Lung (tissue), 13 donors: ENCODE measurements around the gene FANCE. TPM values are rescaled to one million over a fixed set of nuclear protein-coding genes. Genes with fewer than 3 reads are reported as not detected.
"Not testable (repeated sequence)": the region's sequence is repeated elsewhere in the genome, so short reads cannot be mapped to it uniquely, and the experiment has no call there.

ENCODE experiments used
- ATAC-seq: fragments of 200-7000 bp; cut with Tn5 transposase; one replicate; pipeline ENCODE4 v1.9.1; 2020; ENCODE audit warnings: moderate number of reproducible peaks; ENCODE audit not compliant: insufficient read depth, low FRiP score
- DNase-seq, 3 donors: peaks; one replicate each; pipeline ENCODE4 v3.0.0-alpha.2; 2013 to 2017
- H3K27ac ChIP-seq, 2 donors: one replicate each; pipeline ENCODE4 v1.5.1; 2013; ENCODE audit warnings: mild to moderate bottlenecking in 2 of 2, moderate library complexity in 2 of 2, control low read depth in 1 of 2, inconsistent platforms in 1 of 2, low read depth in 1 of 2, low read length in 1 of 2
- H3K27me3 ChIP-seq, 3 donors: one replicate each; pipeline ENCODE4 v1.5.1; 2013; ENCODE audit warnings: low read length in 2 of 3; ENCODE audit not compliant: control insufficient read depth in 3 of 3, insufficient read depth in 3 of 3
- H3K36me3 ChIP-seq, 4 donors: one replicate each; pipeline ENCODE4 v1.5.1; 2013; ENCODE audit warnings: low read length in 4 of 4, mild to moderate bottlenecking in 1 of 4, moderate library complexity in 1 of 4; ENCODE audit not compliant: control insufficient read depth in 4 of 4, insufficient read depth in 4 of 4
- H3K4me1 ChIP-seq, 5 donors: one replicate each; pipeline ENCODE4 v1.5.1; 2013; ENCODE audit warnings: low read length in 5 of 5, mild to moderate bottlenecking in 2 of 5, moderate library complexity in 1 of 5; ENCODE audit not compliant: control insufficient read depth in 5 of 5, insufficient read depth in 5 of 5
- H3K4me3 ChIP-seq: one replicate; pipeline ENCODE4 v1.5.1; 2013; ENCODE audit warnings: mild to moderate bottlenecking, control low read depth, moderate library complexity
- H3K9ac ChIP-seq, 2 donors: one replicate each; pipeline ENCODE4 v1.5.1; 2013; ENCODE audit warnings: low read length in 2 of 2, control low read depth in 1 of 2; ENCODE audit not compliant: insufficient read depth in 1 of 2
- H3K9me3 ChIP-seq, 4 donors: one replicate each; pipeline ENCODE4 v1.5.1; 2013; ENCODE audit warnings: low read length in 3 of 4, mild to moderate bottlenecking in 1 of 4, moderate library complexity in 1 of 4; ENCODE audit not compliant: control insufficient read depth in 4 of 4, insufficient read depth in 3 of 4
- WGBS, 2 donors: extraction: QIAGEN DNeasy Blood & Tissue Kit; methylation state at CpG; one replicate each; pipeline ENCODE4 v1.1.7; 2013; 5-methylcytosine and 5-hydroxymethylcytosine counted together
- polyA plus RNA-seq, 2 donors: library from polyadenylated mRNA; stranded (reverse); fragments of 200-250 nt; gene quantifications; one replicate each; pipeline ENCODE4 v1.2.1, GENCODE V29; 2013
- small RNA-seq: library from RNA; depleted of rRNA; stranded (forward); fragments of <200 nt; gene quantifications from one replicate; pipeline ENCODE3, GENCODE V24; 2014; ENCODE audit warnings: low replicate concordance
- total RNA-seq, 2 donors: library from RNA; depleted of rRNA in 1 of 2; stranded (reverse); fragments of >200 nt in 1 of 2; gene quantifications; one replicate each; pipeline ENCODE4 v1.2.1, GENCODE V29; 2014 to 2021
- TF ChIP-seq, protein P1 (sequence below): IDR thresholded peaks from 2 replicates; pipeline ENCODE4 v1.5.1; 2012; ENCODE audit warnings: mild to moderate bottlenecking; ENCODE audit errors: control extremely low read depth, extremely low read depth
- donor health status: control.
- donor health status: control.
- donor health status: Bipolar disorder and iron deficiency.
- donor health status: healthy.
- donor health status: DM: yes; HTN: yes; CAD: no.

FANCE gene
- total and polyA plus RNA-seq, 4 donors: 3.1 to 7.3 (median 6.3) TPM

DNA sequence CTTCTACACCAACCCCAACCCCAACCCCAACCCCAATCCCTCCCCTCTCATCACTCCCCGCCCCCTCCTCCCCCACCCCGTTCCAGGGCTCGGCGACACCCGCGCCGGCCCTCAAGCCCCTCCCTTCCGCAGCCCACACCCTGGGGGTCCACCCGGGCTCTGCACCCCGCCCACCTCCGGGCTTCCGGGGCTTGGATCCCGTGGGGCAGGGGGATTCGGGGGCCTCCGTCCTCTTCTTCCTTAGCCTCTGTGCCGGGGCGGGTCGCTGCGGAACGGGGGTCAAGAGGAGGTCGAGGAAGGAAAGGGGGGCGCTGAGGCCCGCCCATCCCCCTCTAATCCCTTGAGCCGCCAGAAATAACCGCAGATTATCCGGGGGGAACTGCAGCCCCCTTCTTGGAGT, 59.9 kb downstream of the FANCE start:
- TF ChIP-seq, protein P1, sequence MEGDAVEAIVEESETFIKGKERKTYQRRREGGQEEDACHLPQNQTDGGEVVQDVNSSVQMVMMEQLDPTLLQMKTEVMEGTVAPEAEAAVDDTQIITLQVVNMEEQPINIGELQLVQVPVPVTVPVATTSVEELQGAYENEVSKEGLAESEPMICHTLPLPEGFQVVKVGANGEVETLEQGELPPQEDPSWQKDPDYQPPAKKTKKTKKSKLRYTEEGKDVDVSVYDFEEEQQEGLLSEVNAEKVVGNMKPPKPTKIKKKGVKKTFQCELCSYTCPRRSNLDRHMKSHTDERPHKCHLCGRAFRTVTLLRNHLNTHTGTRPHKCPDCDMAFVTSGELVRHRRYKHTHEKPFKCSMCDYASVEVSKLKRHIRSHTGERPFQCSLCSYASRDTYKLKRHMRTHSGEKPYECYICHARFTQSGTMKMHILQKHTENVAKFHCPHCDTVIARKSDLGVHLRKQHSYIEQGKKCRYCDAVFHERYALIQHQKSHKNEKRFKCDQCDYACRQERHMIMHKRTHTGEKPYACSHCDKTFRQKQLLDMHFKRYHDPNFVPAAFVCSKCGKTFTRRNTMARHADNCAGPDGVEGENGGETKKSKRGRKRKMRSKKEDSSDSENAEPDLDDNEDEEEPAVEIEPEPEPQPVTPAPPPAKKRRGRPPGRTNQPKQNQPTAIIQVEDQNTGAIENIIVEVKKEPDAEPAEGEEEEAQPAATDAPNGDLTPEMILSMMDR: no peak
- Histone ChIP-seq H3K27ac (no peak overlapping the region), H3K4me1 (peaks cover 0 to 16% (median 3%) of the 10 kb centered on the region in 5 donors), H3K9me3 (no peaks in the 10 kb centered on the region), H3K9ac (no peak overlapping the region), H3K36me3 (no peaks in the 10 kb centered on the region), H3K27me3 (no peaks in the 10 kb centered on the region), H3K4me3 (no peak overlapping the region)
- WGBS, 2 donors: 12 to 15% methylated on average over 14 to 26 of the region's 26 CpGs
- ATAC-seq: no peak
- DNase-seq: peak; percentile 23 to 59 (median 56)

DNA sequence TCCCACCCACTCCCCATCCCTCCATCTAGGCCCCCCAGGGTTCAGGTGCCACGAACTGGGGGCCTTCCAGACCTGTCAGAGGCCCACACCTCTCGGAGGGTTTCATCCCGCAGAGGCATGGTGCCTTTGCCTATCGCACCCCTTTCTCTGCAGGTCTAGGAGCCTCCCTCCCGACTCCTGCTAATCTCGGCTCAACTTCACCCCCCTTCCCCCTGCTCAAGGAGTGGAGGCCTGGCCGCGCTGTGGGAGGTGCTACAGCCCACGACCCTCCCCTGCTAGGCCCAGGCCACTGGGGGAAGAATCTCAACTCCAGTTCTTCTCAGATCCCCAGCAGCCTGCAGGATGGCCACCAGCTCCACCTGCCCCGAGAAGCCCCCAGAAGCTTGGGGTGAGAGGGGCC, 60.6 kb downstream of the FANCE start, which contains the start of gene TULP1:
Gene TULP1, minus strand, starts transcription at position 157 of the 400 bp plus-strand sequence. Its CDS starts 38 bp downstream, at position 119.
- H3K9me3 ChIP-seq: no peaks in the 10 kb centered on the region
- H3K9ac ChIP-seq: peak within 1 kb of the TSS in 1 of 2 donors; percentile 32
- no peak within 1 kb of the TSS for H3K27ac ChIP-seq
- ATAC-seq (no peak), DNase-seq (no peak)
- H3K36me3 ChIP-seq: no peaks in the 10 kb centered on the region
- TF ChIP-seq, protein P1: no peak
- WGBS, 2 donors: 87 to 90% methylated on average over 10 of the region's 10 CpGs
- no peaks in the 10 kb centered on the region for H3K27me3 ChIP-seq
- no peak within 1 kb of the TSS for H3K4me3 ChIP-seq
- H3K4me1 ChIP-seq: peaks cover 0 to 16% (median 3%) of the 10 kb centered on the region in 5 donors

DNA sequence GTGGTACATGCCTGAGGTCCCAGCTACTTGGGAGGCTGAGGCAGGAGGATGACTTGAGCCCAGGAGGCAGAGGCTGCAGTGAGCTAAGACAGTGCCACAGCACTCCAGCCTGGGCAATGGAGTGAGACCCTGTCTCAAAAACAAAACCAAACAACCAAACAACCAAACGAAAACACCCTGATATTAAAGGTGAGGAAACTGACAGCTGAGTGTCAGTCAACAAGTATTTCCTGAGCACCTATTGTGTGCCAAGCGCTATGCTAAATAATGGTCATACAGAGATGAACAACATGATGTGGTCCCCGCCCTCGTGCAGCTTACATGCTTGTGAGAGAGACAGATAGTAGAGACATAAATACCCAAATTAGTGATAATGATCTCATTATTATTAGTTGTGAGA, 62.4 kb downstream of the FANCE start:
- H3K4me3 ChIP-seq: no peak overlapping the region
- H3K27ac ChIP-seq: no peak overlapping the region
- no peak for DNase-seq
- no peaks in the 10 kb centered on the region for H3K9me3 ChIP-seq
- H3K4me1 ChIP-seq: peaks cover 0 to 16% (median 0%) of the 10 kb centered on the region in 5 donors
- no peaks in the 10 kb centered on the region for H3K27me3 ChIP-seq
- no peaks in the 10 kb centered on the region for H3K36me3 ChIP-seq
- H3K9ac ChIP-seq: no peak overlapping the region
- 74 to 77% methylated on average over 4 of the region's 4 CpGs for WGBS, 2 donors
- TF ChIP-seq, protein P1: no peak
- no peak for ATAC-seq

DNA sequence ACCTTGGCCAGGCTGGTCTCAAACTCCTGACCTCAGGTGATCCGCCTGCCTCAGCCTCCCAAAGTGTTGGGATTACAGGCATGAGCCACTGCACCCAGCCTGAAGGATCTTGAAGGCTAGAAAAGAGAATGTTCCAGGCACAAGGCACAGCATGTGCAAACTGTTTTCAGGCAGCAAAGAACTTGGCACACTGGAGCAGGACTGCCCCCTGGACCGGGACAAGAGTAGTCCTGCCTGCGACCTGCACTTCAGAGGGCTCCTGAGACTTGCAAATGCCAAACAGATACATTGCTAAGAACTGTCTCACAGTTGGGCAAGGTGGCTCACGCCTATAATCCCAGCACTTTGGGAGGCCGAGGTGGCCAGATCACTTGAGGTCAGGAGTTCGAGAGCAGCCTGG, 63.8 kb downstream of the FANCE start:
- H3K9ac ChIP-seq, DNase-seq, H3K9me3 ChIP-seq, H3K27me3 ChIP-seq, H3K4me3 ChIP-seq, H3K36me3 ChIP-seq, H3K27ac ChIP-seq, ATAC-seq: not testable (repeated sequence)
- peaks cover 0 to 12% (median 0%) of the 10 kb centered on the region in 5 donors for H3K4me1 ChIP-seq
- WGBS, 2 donors: 84 to 87% methylated on average over 6 of the region's 6 CpGs

Small RNA genes lying within 50 kb of the gene (small RNA-seq; reads per million reads assigned to genes)
- gene MIR7111: not detected

Other genes with a start within 250 kb of the FANCE start
- 1 to 10 TPM; 1.4 to 2.1 TPM for gene SCUBE3, start 238.4 kb upstream of the FANCE start, total RNA-seq
- gene SCUBE3, start 238.4 kb upstream of the FANCE start, polyA plus RNA-seq: under 1 TPM; 0.02 to 0.43 TPM
- 10 to 100 TPM; 32.5 to 38.7 TPM for gene ZNF76, start 192.6 kb upstream of the FANCE start, total RNA-seq
- gene ZNF76, start 192.6 kb upstream of the FANCE start, polyA plus RNA-seq: 10 to 100 TPM; 27.6 to 34.5 TPM
- 10 to 100 TPM; 11.2 to 22.1 TPM for gene DEF6, start 154.5 kb upstream of the FANCE start, total RNA-seq
- 10 to 100 TPM; 15.9 to 28.6 TPM for gene DEF6, start 154.5 kb upstream of the FANCE start, polyA plus RNA-seq
- 10 to 100 TPM; 11.3 to 27.8 TPM for gene PPARD, start 109.8 kb upstream of the FANCE start, total RNA-seq
- gene PPARD, start 109.8 kb upstream of the FANCE start, polyA plus RNA-seq: 10 to 100 TPM; 22.7 to 26.4 TPM
- gene RPL10A, start 16.1 kb downstream of the FANCE start, total RNA-seq: 1,000 to 10,000 TPM; 1,164 to 1,688 TPM
- gene RPL10A, start 16.1 kb downstream of the FANCE start, polyA plus RNA-seq: 1,000 to 10,000 TPM in 1 of 2 donors, 100 to 1,000 TPM in 1; 986 to 1,885 TPM
- 10 to 100 TPM; 19.2 to 20.7 TPM for gene TEAD3, start 44.7 kb downstream of the FANCE start, total RNA-seq
- 10 to 100 TPM; 15.0 to 17.8 TPM for gene TEAD3, start 44.7 kb downstream of the FANCE start, polyA plus RNA-seq
- gene TULP1, start 60.6 kb downstream of the FANCE start, total RNA-seq: 1 to 10 TPM in 1 of 2 donors, not detected in 1; 2.6 TPM
- gene TULP1, start 60.6 kb downstream of the FANCE start, polyA plus RNA-seq: under 1 TPM; 0.05 to 0.26 TPM
- gene FKBP5, start 236.6 kb downstream of the FANCE start, total RNA-seq: 100 to 1,000 TPM in 1 of 2 donors, 10 to 100 TPM in 1; 25.9 to 184 TPM
- gene FKBP5, start 236.6 kb downstream of the FANCE start, polyA plus RNA-seq: 100 to 1,000 TPM in 1 of 2 donors, 10 to 100 TPM in 1; 27.7 to 245 TPM